DND-41 (cell line): ENCODE results near the gene GPC3.

Source experiments
- ATAC-seq: fragments of 200-7000 bp; cut with Tn5 transposase; 3 replicates; pipeline ENCODE4 v1.9.1; 2021; ENCODE audit warnings: low read depth; ENCODE audit not compliant: insufficient read depth
- DNase-seq: peaks from one replicate; pipeline ENCODE4 v3.0.0-alpha.2; 2020
- H2AFZ ChIP-seq: 2 replicates; pipeline ENCODE4 v1.6.0; 2012; ENCODE audit warnings: low read depth, low read length
- H3K27ac ChIP-seq: 2 replicates; pipeline ENCODE4 v1.5.1; 2012; ENCODE audit warnings: low read length, inconsistent platforms
- H3K27me3 ChIP-seq: fragments of 200-600 bp; sonication (generic); 2 replicates; pipeline ENCODE4 v1.6.0; 2012; ENCODE audit warnings: low read length, mild to moderate bottlenecking, inconsistent platforms; ENCODE audit not compliant: insufficient read depth, poor library complexity
- H3K36me3 ChIP-seq: 2 replicates; pipeline ENCODE4 v1.5.1; 2012; ENCODE audit warnings: low read length, inconsistent platforms; ENCODE audit not compliant: insufficient read depth
- H3K4me1 ChIP-seq: 2 replicates; pipeline ENCODE4 v1.5.1; 2012; ENCODE audit warnings: mild to moderate bottlenecking, low read length; ENCODE audit not compliant: insufficient read depth
- H3K4me2 ChIP-seq: 2 replicates; pipeline ENCODE4 v1.6.0; 2012; ENCODE audit warnings: mild to moderate bottlenecking, moderate library complexity, low read length, inconsistent platforms; ENCODE audit not compliant: insufficient read depth
- H3K4me3 ChIP-seq, 2 experiments: fragments of 200-600 bp in 1 of 2; shearing (Covaris generic) in 1 of 2; 2 replicates each; pipeline ENCODE4 v1.5.1; 2012 to 2016; ENCODE audit warnings: inconsistent platforms in 2 of 2, low read length in 2 of 2, mild to moderate bottlenecking in 2 of 2, low read depth in 1 of 2, moderate library complexity in 1 of 2
- H3K79me2 ChIP-seq: 2 replicates; pipeline ENCODE4 v1.6.0; 2012; ENCODE audit warnings: low read length, inconsistent platforms; ENCODE audit not compliant: insufficient read depth
- H3K9ac ChIP-seq: 2 replicates; pipeline ENCODE4 v1.6.0; 2012; ENCODE audit warnings: low read depth, mild to moderate bottlenecking, inconsistent platforms, low read length, moderate library complexity
- H3K9me3 ChIP-seq: 2 replicates; pipeline ENCODE4 v1.5.1; 2012; ENCODE audit warnings: low read length, moderate library complexity, mild to moderate bottlenecking, inconsistent platforms; ENCODE audit not compliant: insufficient read depth, severe bottlenecking
- H4K20me1 ChIP-seq: 2 replicates; pipeline ENCODE4 v1.6.0; 2012; ENCODE audit warnings: low read length; ENCODE audit not compliant: insufficient read depth
- EZH2 ChIP-seq: IDR thresholded peaks from 3 replicates; pipeline ENCODE4 v1.6.1; 2012; ENCODE audit warnings: borderline replicate concordance, low read depth, mild to moderate bottlenecking, moderate library complexity, low read length, inconsistent platforms; ENCODE audit not compliant: severe bottlenecking
- TF ChIP-seq, protein P1 (sequence below): IDR thresholded peaks from 2 replicates; pipeline ENCODE4 v1.5.1; 2012; ENCODE audit warnings: borderline replicate concordance, low read length, moderate library complexity, mild to moderate bottlenecking; ENCODE audit not compliant: poor library complexity, severe bottlenecking; ENCODE audit errors: extremely low read depth

Gene GPC3

DNA sequence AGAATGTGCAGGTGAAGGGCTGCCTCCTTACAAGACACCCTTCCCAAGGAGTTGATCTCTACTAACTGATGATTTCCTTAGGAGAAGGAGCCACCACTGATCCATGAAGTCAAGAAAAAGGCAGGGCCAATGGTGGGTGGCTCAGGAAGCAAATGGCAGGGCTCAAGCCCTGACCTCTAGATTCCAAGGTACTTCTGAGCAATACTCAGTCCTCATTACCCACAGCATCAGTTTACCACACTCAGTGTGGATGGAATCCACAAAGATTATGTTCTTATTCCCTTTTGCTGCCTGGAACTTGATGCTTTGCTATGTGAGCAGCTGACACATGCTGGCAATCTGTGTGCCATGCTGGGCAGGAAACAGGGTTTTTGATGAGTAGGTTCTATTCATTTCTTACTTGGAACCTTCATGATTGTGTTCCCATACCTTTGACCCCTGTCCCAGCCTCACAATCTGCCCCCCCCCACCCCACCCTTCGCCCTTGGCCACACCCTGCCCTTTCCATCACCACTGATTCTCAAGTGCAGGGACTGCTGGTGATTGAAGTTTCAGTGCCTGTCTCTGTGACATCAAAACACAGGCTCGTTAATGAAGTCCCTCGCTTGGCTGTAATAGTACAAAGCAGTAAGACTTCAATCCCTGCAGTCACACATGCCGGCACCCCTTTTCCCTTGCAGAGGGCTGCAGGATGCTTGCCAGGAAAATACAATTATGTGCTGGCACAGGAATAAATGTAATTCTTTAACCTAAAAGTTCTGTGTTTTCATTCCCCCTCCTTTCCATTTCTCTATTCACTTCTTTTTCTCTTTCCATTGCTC is 434.5 kb downstream of the GPC3 start:
- Histone ChIP-seq H3K36me3 (no peaks in the 10 kb centered on the region), H3K27me3 (no peaks in the 10 kb centered on the region), H3K9me3 (peaks cover 4% of the 10 kb centered on the region), H3K27ac (no peak overlapping the region), H2AFZ (no peak overlapping the region), H3K4me1 (no peaks in the 10 kb centered on the region), H3K4me3 (no peak overlapping the region), H3K9ac (no peak overlapping the region), H4K20me1 (no peaks in the 10 kb centered on the region), H3K4me2 (no peak overlapping the region), H3K79me2 (no peaks in the 10 kb centered on the region)
- DNase-seq (no peak), ATAC-seq (no peak)
- no peak for TF ChIP-seq EZH2
- TF ChIP-seq, protein P1, sequence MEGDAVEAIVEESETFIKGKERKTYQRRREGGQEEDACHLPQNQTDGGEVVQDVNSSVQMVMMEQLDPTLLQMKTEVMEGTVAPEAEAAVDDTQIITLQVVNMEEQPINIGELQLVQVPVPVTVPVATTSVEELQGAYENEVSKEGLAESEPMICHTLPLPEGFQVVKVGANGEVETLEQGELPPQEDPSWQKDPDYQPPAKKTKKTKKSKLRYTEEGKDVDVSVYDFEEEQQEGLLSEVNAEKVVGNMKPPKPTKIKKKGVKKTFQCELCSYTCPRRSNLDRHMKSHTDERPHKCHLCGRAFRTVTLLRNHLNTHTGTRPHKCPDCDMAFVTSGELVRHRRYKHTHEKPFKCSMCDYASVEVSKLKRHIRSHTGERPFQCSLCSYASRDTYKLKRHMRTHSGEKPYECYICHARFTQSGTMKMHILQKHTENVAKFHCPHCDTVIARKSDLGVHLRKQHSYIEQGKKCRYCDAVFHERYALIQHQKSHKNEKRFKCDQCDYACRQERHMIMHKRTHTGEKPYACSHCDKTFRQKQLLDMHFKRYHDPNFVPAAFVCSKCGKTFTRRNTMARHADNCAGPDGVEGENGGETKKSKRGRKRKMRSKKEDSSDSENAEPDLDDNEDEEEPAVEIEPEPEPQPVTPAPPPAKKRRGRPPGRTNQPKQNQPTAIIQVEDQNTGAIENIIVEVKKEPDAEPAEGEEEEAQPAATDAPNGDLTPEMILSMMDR: no peak

DNA sequence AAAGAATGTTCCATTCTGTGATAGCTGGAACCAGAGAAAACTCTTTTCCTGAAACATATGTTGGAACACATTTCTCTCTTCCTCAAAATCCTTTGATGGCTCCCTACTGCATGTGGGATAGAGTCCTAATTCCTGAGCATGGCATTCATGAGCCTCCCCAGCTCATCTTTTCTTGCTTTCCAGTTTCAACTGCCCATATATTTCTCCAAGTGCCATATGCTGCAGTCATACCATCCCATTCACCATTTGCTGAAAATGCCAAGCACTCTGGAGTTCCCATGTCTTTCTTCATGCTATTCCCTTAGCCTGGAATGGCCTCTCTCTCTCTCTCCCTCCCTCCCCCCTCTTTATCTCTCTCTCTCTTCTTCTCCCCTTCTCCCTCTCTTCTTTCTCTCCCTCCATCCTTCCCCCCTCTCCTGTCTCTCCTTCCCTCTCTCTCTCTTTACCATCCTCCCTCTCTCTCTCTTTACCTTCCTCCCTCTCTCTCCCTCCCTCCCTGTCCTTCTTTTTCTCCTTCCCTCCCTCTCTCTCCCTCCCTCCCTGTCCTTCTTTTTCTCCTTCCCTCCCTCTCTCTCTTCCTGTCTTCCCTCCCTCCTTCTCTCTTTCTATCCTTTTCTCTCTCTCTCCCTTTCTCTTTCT is 436.0 kb downstream of the GPC3 start:
- Histone ChIP-seq H2AFZ (no peak overlapping the region), H3K27me3 (no peaks in the 10 kb centered on the region), H3K4me1 (no peaks in the 10 kb centered on the region), H3K9ac (no peak overlapping the region), H3K27ac (no peak overlapping the region), H3K4me3 (no peak overlapping the region), H3K9me3 (peaks cover 2% of the 10 kb centered on the region), H4K20me1 (no peaks in the 10 kb centered on the region), H3K79me2 (no peaks in the 10 kb centered on the region), H3K4me2 (no peak overlapping the region), H3K36me3 (no peaks in the 10 kb centered on the region)
- ATAC-seq: no peak
- DNase-seq: no peak
- TF ChIP-seq EZH2: no peak
- TF ChIP-seq, protein P1: no peak

DNA sequence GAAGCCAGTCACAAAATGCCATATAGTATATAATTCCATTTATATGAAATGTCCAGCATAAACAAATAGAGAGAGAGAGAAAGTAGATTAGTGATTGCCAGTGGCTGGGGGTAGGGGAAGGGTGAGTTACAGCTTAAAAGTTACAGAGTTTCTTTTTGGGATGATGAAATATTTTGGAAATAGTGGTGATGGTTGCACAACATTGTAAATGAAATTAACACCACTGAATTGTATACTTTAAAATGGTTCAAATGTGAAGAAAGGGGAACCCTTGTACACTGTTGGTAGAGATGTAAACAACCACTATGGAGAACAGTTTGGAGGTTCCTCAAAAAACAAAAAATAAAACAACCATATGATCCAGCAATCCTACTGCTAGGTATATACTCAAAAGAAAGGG is 439.0 kb downstream of the GPC3 start:
- Histone ChIP-seq H3K79me2 (no peaks in the 10 kb centered on the region), H3K4me1 (no peaks in the 10 kb centered on the region), H3K27me3 (no peaks in the 10 kb centered on the region), H4K20me1 (no peaks in the 10 kb centered on the region), H3K9ac (no peak overlapping the region), H3K36me3 (no peaks in the 10 kb centered on the region), H3K4me3 (no peak overlapping the region), H2AFZ (no peak overlapping the region), H3K4me2 (no peak overlapping the region), H3K27ac (no peak overlapping the region), H3K9me3 (no peaks in the 10 kb centered on the region)
- DNase-seq (no peak), ATAC-seq (no peak)
- TF ChIP-seq EZH2: no peak
- TF ChIP-seq, protein P1: no peak
